SIG-M5 treated with dmso at 0.1 percent for 504 hours (cell line): ENCODE results near the gene OR7G1.

Experiments
- DNase-seq: peaks from one replicate; lab custom pipeline; 2025; ENCODE audit not compliant: unreplicated experiment; lab: John Stamatoyannopoulos, UW

Gene OR7G1, protein sequence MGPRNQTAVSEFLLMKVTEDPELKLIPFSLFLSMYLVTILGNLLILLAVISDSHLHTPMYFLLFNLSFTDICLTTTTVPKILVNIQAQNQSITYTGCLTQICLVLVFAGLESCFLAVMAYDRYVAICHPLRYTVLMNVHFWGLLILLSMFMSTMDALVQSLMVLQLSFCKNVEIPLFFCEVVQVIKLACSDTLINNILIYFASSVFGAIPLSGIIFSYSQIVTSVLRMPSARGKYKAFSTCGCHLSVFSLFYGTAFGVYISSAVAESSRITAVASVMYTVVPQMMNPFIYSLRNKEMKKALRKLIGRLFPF

DNA sequence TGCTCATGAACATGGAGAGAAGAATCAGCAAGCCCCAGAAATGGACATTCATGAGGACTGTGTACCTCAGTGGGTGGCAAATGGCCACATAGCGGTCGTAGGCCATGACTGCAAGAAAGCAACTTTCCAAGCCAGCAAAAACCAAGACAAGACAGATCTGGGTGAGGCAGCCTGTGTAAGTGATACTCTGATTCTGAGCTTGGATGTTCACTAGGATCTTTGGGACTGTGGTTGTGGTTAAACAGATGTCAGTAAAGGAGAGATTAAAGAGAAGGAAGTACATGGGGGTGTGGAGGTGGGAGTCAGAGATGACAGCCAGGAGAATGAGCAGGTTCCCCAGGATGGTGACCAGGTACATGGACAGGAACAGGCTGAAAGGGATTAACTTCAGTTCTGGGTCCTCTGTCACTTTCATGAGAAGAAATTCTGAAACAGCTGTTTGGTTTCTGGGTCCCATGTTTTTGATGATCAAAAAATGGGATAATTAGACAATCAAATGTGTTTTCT is at the start of gene OR7G1:
Gene OR7G1 (minus strand): TSS at position 457 of the 507 bp plus-strand sequence. CDS start 0 bp downstream, at position 457.
- no peak for DNase-seq

- DNase-seq = no peak
Measured at GRCh38 chr19:9165261-9165660, 49.7 kb upstream of the OR7G1 start.

DNA sequence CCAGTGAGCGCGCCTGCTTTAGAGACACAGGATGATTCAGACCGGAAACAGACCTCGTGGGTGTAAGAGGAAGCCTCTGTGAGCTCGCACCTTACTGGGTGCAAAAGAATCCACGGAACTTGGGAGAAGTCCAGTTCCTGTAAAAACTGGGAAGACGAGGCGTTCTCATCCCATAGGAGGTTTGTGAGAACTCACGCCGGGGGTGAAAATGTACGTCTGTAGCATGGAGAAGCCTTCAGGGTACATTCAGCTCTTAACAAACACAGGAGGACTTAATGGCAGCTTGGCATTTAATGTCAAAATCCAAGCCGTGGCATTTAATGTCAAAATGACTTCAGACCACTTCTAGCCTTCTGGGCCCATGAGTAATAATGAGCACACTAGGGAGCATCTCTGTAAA is 45.9 kb upstream of the OR7G1 start:
- DNase-seq = no peak

GRCh38 chr19:9159891-9160290 is 44.3 kb upstream of the OR7G1 start:
- DNase-seq = no peak

DNA sequence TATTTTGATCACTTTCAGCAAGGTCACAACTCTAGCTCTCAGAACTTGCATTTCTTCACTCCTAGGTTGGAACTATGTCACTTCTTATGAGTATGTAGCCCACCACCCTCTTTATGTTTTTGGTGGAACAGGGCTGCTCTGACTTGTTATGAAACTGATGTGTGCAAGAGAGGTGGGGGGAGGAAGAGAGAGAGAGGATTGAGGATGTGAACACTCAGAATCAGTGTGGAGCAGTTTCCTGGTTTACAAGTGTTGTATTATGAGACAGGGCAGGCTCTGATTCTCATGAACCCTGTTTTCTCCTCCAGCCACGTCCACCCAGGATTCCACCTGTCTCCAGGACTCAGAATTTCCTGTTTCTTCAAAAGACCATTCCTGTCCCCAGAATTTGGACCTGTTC is 40.7 kb upstream of the OR7G1 start:
- DNase-seq = no peak

- no peak for DNase-seq
Measured at GRCh38 chr19:9155591-9155990, 40.0 kb upstream of the OR7G1 start.

DNA sequence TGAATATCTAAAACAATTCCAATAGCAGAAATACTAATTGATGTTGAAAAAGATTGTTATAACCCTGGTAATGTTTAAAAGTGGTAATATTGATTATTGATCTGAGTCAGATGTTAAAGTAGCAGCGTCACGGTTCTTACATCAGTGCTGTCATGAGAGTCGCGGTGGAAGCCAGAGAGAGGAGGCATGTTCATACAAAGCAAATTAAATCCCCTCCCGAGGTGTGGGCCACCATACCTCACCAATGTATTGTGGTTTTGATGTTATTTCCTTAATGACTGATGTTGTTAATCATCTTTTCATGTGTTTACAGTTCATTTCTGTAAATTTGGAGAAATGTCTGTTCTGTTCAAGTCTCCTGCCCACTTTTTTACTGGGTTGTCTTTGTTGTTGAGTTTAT is 35.8 kb upstream of the OR7G1 start:
- DNase-seq = no peak

GRCh38 chr19:9150650-9151049 is 35.1 kb upstream of the OR7G1 start:
- DNase-seq = no peak

- DNase-seq = no peak
Measured at GRCh38 chr19:9149997-9150396, 34.4 kb upstream of the OR7G1 start.

DNA sequence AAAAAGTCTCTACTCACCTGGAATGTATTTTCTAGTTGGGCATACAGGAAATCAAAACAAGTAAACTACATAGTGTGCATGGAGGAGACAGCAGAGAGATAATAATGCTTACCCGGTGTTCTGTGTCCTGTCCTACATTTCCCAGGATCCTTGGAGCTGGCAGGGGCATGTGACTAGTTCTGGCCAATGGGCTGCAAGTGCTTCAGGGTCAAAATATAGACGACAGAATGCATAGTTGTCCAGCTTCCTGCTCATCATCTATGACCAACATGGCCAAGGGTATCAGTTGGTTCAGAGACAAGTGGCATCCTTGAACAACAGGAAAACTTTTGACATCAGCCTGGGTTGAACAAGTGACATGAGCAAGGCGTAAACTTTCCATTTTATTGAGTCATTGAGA is 33.1 kb upstream of the OR7G1 start:
- DNase-seq = no peak

DNA sequence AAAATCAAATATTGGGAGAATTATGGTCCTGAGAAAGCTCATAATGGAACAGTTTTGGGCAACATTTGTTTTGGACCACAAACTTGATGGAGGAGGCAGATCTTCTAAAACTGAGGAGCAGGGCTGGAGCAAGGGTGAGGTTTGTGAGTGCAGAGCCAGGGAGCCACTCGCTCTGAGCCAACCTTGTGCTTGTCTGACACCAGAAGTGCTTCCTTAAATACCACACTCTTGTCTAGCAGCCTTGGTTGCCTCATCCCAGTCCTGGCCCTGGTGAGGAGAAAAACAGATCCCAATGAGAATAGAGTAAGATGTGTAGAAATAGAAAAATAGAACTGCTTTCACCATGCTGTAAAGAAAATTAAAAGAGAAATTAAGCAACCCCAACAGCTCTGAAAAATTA is 31.3 kb upstream of the OR7G1 start:
- no peak for DNase-seq

- DNase-seq = no peak
Measured at GRCh38 chr19:9144920-9145319, 29.4 kb upstream of the OR7G1 start.

DNA sequence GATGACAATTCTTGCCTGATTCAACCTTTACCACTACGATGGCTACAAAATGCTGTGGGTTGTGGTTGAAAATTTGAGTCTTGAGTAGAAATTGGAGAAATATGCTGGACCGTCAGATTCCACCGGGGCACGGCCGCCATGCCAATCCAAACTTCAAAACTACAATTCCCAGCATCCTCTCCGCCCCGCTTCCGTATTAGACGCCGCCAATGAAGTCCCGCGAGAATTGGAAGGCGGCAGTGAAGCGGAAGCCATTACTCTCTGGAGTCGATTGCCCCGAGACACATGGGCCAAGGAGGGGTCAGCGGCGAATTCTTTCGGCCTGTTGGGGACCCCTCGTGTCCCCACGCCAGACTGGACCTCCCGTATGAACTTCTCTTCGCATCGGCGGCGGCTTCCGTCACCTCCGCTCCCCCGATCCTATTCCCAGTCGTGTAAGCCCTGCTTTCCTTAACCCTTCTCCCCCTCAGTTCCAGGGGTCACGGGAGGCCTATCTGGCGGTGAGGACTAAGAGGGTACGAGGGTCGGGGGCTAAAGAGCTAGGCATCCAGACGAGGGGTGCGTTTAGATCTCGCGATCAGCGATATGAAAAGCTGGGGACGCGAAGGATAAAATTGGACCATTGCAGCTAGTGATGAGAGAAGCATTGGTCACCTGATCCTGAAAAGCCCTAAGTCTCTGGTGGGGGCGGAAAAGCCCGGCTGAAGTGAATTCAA is 24.8 kb upstream of the OR7G1 start, which contains the start of gene ZNF317:
Gene ZNF317 (plus strand): TSS at position 239 of the 716 bp plus-strand sequence. CDS start 15,620 bp downstream, outside the sequence.
- peak; percentile 88 for DNase-seq

DNA sequence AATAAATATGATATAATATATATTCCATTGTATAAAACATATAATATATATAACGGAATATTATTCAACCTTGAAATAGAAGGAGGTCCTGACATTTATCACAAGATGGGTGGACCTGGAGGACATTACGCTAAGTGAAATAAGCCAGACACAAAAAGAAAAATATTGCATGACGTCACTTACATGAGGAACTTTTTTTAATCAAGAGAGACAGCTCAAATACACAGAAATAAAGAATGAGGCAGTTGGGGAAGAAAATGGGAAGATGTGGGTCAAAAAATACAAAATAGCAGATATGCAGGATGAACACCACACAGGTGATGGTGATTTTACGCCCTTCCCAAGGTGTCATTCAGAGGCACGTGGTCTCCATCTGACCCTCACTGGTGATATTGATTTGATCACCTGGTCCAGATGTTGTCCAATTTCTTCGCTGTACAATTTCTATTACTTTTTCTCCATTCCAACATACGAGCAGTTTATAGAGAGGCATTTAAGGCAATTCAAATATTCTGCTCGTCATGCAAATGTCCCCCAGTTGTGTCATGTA is 24.1 kb upstream of the OR7G1 start:
- DNase-seq = no peak

- DNase-seq = no peak
Measured at GRCh38 chr19:9132422-9132821, 16.9 kb upstream of the OR7G1 start.

DNA sequence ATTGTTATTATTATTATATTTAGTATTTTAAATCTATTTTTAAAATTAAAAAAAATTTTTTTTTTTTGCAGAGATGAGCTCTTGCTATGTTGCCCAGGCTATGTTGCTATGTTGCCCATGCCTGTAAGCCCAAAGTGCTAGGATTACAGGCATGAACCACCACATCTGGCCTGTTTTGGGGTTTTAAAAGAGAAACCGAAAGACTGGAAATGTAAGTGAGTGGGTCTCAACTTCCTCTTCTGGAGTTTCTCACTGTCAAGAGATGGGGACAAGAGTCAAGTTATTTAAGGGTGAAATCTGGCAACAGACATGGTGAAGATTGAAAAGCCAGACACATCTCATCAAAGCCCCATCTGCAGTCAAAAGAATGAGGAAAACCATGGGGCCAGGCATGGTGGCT is 15.4 kb upstream of the OR7G1 start:
- DNase-seq = peak; percentile 68

DNA sequence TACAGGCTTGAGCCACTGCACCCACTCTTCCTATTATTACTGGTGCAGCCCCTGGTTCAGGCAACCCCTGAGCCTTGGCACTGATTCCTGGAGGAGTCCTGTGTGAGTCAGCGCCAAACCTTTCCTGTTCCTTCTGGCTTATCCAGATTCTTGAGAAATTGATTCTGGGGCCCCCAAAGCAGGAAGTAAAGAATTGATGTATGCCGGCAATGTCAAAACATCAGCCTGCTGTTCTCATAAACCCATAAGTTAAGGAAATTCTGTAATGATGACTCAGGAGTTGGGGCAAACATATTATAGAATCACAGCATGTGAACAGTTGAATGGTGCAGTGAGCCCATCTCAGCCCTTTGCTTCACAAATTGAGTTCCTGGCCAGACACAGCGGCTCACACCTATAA is 12.6 kb upstream of the OR7G1 start:
- peak; percentile 11 for DNase-seq

GRCh38 chr19:9126900-9127405 is 11.4 kb upstream of the OR7G1 start, which contains the start of gene OR7G3:
Gene OR7G3 (minus strand): TSS chr19:9126950. CDS start chr19:9126950, 0 bp downstream.
- no peak for DNase-seq

DNA sequence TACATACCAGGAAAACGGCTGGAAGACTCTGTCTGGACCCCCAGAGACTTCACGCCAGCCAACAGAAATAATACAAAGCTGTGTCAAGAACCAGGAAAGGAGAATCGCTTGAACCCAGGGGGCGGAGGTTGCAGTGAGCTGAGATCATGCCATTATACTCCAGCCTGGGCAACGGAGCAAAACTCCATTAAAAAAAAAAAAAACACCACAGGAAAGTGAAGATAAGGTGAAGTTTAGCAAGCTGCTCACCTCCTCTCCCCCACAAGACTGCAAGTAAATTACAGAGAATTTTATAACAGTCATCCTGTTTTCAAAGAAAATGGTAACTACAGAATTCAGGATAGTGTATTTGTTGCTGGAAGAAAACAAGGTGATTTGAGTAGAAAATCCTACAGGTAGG is 984 bp upstream of the OR7G1 start:
- DNase-seq = no peak

DNA sequence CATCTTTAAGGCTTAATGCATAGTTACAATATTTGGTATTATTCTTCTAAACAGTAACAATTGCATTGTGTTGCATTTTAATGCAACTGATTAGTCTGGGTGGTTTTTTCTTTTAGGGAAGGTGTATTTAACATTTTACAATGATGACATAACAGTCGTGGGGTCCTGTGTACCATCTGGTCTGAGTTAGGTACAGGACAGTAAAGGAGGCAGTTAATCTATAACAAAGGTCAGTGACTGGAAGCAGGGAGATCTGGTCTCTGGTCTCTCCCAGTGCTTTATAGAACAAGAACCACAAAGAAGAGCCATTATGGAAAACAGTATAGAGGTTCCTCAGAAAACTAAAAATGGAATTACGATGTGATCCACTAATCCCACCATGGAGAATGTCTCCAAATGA is 5.6 kb downstream of the OR7G1 start:
- no peak for DNase-seq

GRCh38 chr19:9107375-9107774 is 8.2 kb downstream of the OR7G1 start, which contains the start of gene OR7G2:
Gene OR7G2 (minus strand): TSS chr19:9107475. CDS start chr19:9103243, 4,232 bp downstream.
- DNase-seq = no peak

DNA sequence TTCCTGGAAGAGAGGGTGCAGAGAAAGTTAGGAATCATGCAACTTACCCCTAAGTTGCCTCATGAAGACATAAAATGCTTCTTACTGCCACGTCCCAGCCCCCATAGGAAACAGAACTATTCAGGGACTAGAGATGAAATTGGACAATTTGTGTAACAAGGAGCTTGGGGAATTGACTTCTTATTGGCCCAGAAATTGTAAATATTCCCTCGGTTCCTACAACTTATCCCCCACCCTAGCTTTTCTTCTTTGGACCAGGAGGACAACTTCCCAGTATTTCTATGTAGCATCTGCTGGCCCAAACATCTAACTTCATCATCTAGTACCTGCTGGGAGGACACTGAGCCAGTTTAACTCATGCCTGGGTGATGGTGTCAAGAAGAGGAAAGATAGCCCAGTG is 28.8 kb downstream of the OR7G1 start, which contains the start of gene OR1M1:
Gene OR1M1 (plus strand): TSS at position 301 of the 400 bp plus-strand sequence. CDS start 6,184 bp downstream, outside the sequence.
- no peak for DNase-seq
